Globus pallidus (tissue), 1 donor: Measurements from ENCODE around the gene HLF.

Experiments used
- DNase-seq: peaks from one replicate; pipeline ENCODE4 v3.0.0-alpha.2; 2015; ENCODE audit warnings: low spot score

HLF gene

GRCh38 chr17:55290492-55291113 is 25.8 kb downstream of the HLF start:
- no peak for DNase-seq

GRCh38 chr17:55291114-55291507 is 26.4 kb downstream of the HLF start:
- DNase-seq: no peak

- DNase-seq: no peak
Observed at GRCh38 chr17:55292094-55292493, 27.3 kb downstream of the HLF start.

GRCh38 chr17:55294042-55294751 is 29.4 kb downstream of the HLF start:
- DNase-seq: no peak

- DNase-seq: peak; percentile 26
Observed at GRCh38 chr17:55295411-55296170, 30.8 kb downstream of the HLF start.

- DNase-seq: no peak
Observed at GRCh38 chr17:55296171-55296695, 31.5 kb downstream of the HLF start.

GRCh38 chr17:55296699-55297098 is 31.9 kb downstream of the HLF start:
- DNase-seq: no peak

- no peak for DNase-seq
Observed at GRCh38 chr17:55298111-55298730, 33.5 kb downstream of the HLF start.

GRCh38 chr17:55299162-55299838 is 34.5 kb downstream of the HLF start:
- no peak for DNase-seq

- DNase-seq: no peak
Observed at GRCh38 chr17:55299890-55300289, 35.1 kb downstream of the HLF start.

GRCh38 chr17:55300479-55301290 is 35.9 kb downstream of the HLF start:
- no peak for DNase-seq

GRCh38 chr17:55301521-55302406 is 37.0 kb downstream of the HLF start:
- DNase-seq: no peak

- DNase-seq: no peak
Observed at GRCh38 chr17:55302407-55302787, 37.6 kb downstream of the HLF start.

- DNase-seq: no peak
Observed at GRCh38 chr17:55303008-55303493, 38.3 kb downstream of the HLF start.

GRCh38 chr17:55303701-55304145 is 39.0 kb downstream of the HLF start:
- no peak for DNase-seq

GRCh38 chr17:55304171-55304859 is 39.6 kb downstream of the HLF start:
- DNase-seq: no peak

- no peak for DNase-seq
Observed at GRCh38 chr17:55305321-55306087, 40.7 kb downstream of the HLF start.

GRCh38 chr17:55307879-55308278 is 43.1 kb downstream of the HLF start:
- DNase-seq: no peak
